Sigmoid colon (tissue), 7 donors: ENCODE measurements around the gene IL20RB. TPM values are rescaled to one million over a fixed set of nuclear protein-coding genes. Genes with fewer than 3 reads are reported as not detected.

ENCODE experiments used
- polyA plus RNA-seq, 3 donors: library from polyadenylated mRNA; stranded (reverse); fragments of 200-250 nt; gene quantifications; one replicate each; pipeline ENCODE4 v1.2.3, GENCODE V29; 2013
- total RNA-seq, 4 donors: library from RNA; depleted of rRNA; stranded (reverse); fragments of >200 nt; gene quantifications; one replicate each; pipeline ENCODE4 v1.1.0, GENCODE V29; 2016
- donor health status: healthy with polysubstance abuse.
- donor health status: Bipolar disorder and iron deficiency.
- donor health status: healthy.

Gene IL20RB
- total and polyA plus RNA-seq, 7 donors, result 0.28 to 1.8 (median 1.2) TPM; not detected in 2

Other genes starting within 250 kb of the IL20RB start
- 10 to 100 TPM; 37.3 to 52.8 (median 43.2) TPM for gene STAG1, start 205.6 kb upstream of the IL20RB start, total RNA-seq
- gene STAG1, start 205.6 kb upstream of the IL20RB start, polyA plus RNA-seq, result 10 to 100 TPM; 12.0 to 15.1 (median 13.2) TPM
- 1 to 10 TPM; 3.4 to 8.0 (median 5.3) TPM for gene SLC35G2, start 138.9 kb upstream of the IL20RB start, total RNA-seq
- 1 to 10 TPM in 2 of 3 donors, under 1 TPM in 1; 0.69 to 1.8 (median 1.2) TPM for gene SLC35G2, start 138.9 kb upstream of the IL20RB start, polyA plus RNA-seq
- 10 to 100 TPM; 37.2 to 55.1 (median 47.0) TPM for gene NCK1, start 95.8 kb upstream of the IL20RB start, total RNA-seq
- 10 to 100 TPM; 25.5 to 34.2 (median 31.9) TPM for gene NCK1, start 95.8 kb upstream of the IL20RB start, polyA plus RNA-seq